Ovary (tissue), 9 donors: ENCODE measurements around the gene LRIG1. TPM values are rescaled to one million over a fixed set of nuclear protein-coding genes. Genes with fewer than 3 reads are reported as not detected.

Experiments
- DNase-seq, 5 donors: peaks; one replicate each; pipeline ENCODE4 v3.0.0-alpha.2; 2019 to 2020
- H3K27ac ChIP-seq, 2 donors: fragments of 200-600 bp; one replicate each; pipeline versions ENCODE4 v1.5.1 to v1.8.0; 2019 to 2022
- H3K27me3 ChIP-seq: fragments of 200-600 bp; one replicate; pipeline ENCODE4 v1.8.0; 2022
- H3K36me3 ChIP-seq: fragments of 200-600 bp; sonication (generic); one replicate; pipeline ENCODE4 v1.5.1; 2019
- H3K4me1 ChIP-seq: one replicate; pipeline ENCODE4 v1.8.1; 2013; ENCODE audit warnings: mild to moderate bottlenecking, moderate library complexity; ENCODE audit not compliant: insufficient read depth
- H3K4me3 ChIP-seq: fragments of 200-600 bp; sonication (generic); one replicate; pipeline ENCODE4 v1.5.1; 2017
- H3K9me3 ChIP-seq, 2 donors: fragments of 200-600 bp in 1 of 2; sonication (generic) in 1 of 2; one replicate each; pipeline versions ENCODE4 v1.5.1 to v1.8.1; 2013 to 2019; ENCODE audit warnings: mild to moderate bottlenecking in 1 of 2, moderate library complexity in 1 of 2
- EP300 ChIP-seq: sonication (generic); formaldehyde crosslinking; IDR thresholded peaks from one replicate; pipeline ENCODE4 v1.6.1; 2017; ENCODE audit warnings: antibody characterized with exemption
- POLR2A ChIP-seq: fragments of 450-650 bp; IDR thresholded peaks from one replicate; pipeline ENCODE4 v1.6.1; 2017; ENCODE audit warnings: antibody characterized with exemption, mild to moderate bottlenecking, moderate library complexity
- WGBS, 3 donors: extraction: QIAGEN DNeasy Blood & Tissue Kit in 1 of 3; methylation state at CpG; one replicate each; pipeline versions ENCODE4 v1.1.5 to v1.1.7; 2013 to 2017; 5-methylcytosine and 5-hydroxymethylcytosine counted together
- intact Hi-C, 4 donors: fragments of 100-400 bp; cut with DNase I; formaldehyde crosslinking; loops; one replicate each; pipeline versions ENCODE4 v1.11.0 to v1.15.1; 2022 to 2023
- polyA plus RNA-seq, 2 donors: library from polyadenylated mRNA; stranded (reverse); fragments of 200-250 nt in 1 of 2; fragments of 350-450 nt in 1 of 2; fragmentation: Illumina TruSeq in 1 of 2; extraction: RNeasy Lipid Tissue Mini Kit (QIAGEN cat#74804) in 1 of 2; gene quantifications; one replicate each; pipeline ENCODE4 v1.2.3, GENCODE V29; 2013 to 2014
- total RNA-seq, 7 donors: library from RNA; depleted of rRNA in 2 of 7; stranded (reverse); fragments of >200 nt in 2 of 7; fragmentation: NEBNext Ultra II Directional in 3 of 7; extraction: Animal tissue kit (Norgen Biotek cat#: 25700) in 3 of 7; gene quantifications; one replicate each; pipeline versions ENCODE4 v1.1.0 to v1.2.4, GENCODE V29; 2016 to 2023
- TF ChIP-seq, protein P1 (sequence below), 3 donors: fragments of 450-650 bp in 2 of 3; fragments of 200-600 bp in 1 of 3; IDR thresholded peaks; one replicate each; pipeline versions ENCODE4 v1.5.1 to v1.8.0; 2016 to 2022; ENCODE audit warnings: antibody characterized with exemption in 3 of 3, mild to moderate bottlenecking in 1 of 3
- donor health status: DM: no; HTN: no; CAD: no; lungs with moderate emphysema.
- donor health status: DM: no; HTN: no; CAD: no.
- donor health status: Bipolar disorder and iron deficiency.
- donor health status: DM: yes; HTN: yes; CAD: no.
- donor health status: DM: no; HTN: no; CAD: no.
- donor health status: DM: yes; HTN: yes; CAD: no.

The LRIG1 gene
- total and polyA plus RNA-seq, 9 donors, result 29.1 to 64.8 (median 42.6) TPM

DNA sequence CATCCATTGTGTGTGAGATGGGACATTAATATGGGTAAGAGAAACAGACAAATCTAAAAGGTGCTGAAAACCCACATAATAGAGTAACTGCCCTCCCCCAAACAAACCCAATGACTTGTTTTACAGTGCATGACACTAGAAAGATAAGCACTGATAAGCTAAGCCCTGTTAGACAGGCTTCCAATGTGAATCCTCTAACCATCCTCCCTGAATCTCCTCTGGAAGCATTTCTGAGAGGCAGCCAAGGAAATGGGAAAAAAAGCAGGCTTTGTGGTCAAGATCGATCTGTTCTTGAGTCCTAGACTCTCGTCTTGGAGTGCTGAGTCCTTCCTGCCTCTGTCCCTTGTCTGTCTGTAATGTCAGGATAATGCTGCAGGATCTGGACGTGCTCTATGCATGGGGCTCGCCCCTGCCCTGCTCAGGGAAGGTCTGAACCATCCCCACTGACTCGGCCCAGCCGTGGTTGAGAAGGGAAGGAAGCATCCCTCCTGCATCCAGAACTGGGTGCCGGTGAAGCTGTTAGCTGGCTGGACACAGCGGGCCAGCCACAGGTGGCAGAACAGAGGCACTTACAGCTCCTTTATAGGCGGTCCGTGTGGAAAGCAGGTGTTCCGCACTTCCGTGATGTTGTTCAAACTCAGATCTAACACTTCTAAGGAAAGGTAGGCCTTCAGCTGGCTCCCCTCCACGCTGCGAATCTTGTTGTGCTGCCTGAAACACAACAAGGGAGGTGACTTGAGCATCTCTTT, 84.1 kb downstream of the LRIG1 start:
- Histone ChIP-seq H3K27me3 (no peaks in the 10 kb centered on the region), H3K27ac (peak overlapping the region in 1 of 2 donors; percentile 39), H3K9me3 (no peaks in the 10 kb centered on the region), H3K4me1 (peaks cover 20% of the 10 kb centered on the region), H3K4me3 (no peak overlapping the region), H3K36me3 (no peaks in the 10 kb centered on the region)
- TF ChIP-seq POLR2A (no peak), EP300 (no peak)
- TF ChIP-seq, protein P1, sequence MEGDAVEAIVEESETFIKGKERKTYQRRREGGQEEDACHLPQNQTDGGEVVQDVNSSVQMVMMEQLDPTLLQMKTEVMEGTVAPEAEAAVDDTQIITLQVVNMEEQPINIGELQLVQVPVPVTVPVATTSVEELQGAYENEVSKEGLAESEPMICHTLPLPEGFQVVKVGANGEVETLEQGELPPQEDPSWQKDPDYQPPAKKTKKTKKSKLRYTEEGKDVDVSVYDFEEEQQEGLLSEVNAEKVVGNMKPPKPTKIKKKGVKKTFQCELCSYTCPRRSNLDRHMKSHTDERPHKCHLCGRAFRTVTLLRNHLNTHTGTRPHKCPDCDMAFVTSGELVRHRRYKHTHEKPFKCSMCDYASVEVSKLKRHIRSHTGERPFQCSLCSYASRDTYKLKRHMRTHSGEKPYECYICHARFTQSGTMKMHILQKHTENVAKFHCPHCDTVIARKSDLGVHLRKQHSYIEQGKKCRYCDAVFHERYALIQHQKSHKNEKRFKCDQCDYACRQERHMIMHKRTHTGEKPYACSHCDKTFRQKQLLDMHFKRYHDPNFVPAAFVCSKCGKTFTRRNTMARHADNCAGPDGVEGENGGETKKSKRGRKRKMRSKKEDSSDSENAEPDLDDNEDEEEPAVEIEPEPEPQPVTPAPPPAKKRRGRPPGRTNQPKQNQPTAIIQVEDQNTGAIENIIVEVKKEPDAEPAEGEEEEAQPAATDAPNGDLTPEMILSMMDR (IDR thresholded peaks at IDR 0.05), result no peak
- no peak for DNase-seq
- intact Hi-C loops, result loop anchor here in 2 of 4 donors (5.0 to 10.0 kb wide), 2 partner anchors 78 to 81 kb away; no protein-coding TSS in a partner anchor
- 57 to 73% (median 69%) methylated on average over 14 of the region's 14 CpGs for WGBS, 3 donors

DNA sequence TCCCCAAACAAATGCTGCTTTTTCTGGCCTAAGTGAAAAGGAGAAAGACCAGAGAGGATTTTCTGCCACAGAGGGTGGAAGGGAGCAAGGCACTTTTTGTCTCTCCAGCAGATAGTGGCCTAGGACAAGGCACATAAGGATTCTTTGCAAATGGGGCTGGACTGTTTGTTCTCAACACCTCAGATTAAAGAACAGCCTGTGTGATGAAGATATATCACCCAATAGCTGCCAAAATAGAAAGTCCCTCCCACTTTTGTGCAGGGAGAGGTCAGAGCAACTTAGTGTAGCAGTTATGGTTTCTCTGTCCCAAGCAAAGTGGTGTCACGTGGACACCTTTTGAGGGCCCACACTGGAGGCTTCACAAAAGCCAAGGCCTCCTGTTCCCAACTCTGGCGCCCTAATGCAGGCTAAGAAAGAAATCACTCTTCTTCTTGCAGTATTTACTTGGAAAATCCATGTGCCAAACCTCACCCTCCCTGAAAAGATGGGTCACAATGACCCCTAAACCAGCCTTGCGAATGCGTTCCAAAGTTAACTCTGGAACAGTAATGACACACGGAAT, 84.9 kb downstream of the LRIG1 start:
- TF ChIP-seq EP300 (no peak), POLR2A (no peak)
- TF ChIP-seq, protein P1 (IDR thresholded peaks at IDR 0.05), result no peak
- no peaks in the 10 kb centered on the region for H3K27me3 ChIP-seq
- intact Hi-C loops, result loop anchor here in 2 of 4 donors (5.0 to 10.0 kb wide), 2 partner anchors 79 to 81 kb away; no protein-coding TSS in a partner anchor
- peaks cover 20% of the 10 kb centered on the region for H3K4me1 ChIP-seq
- H3K27ac ChIP-seq, result peak overlapping the region in 1 of 2 donors; percentile 39
- H3K9me3 ChIP-seq, result no peaks in the 10 kb centered on the region
- no peak overlapping the region for H3K4me3 ChIP-seq
- no peaks in the 10 kb centered on the region for H3K36me3 ChIP-seq
- WGBS, 3 donors, result 23 to 31% (median 27%) methylated on average over 5 of the region's 5 CpGs
- DNase-seq, result peak in 1 of 5 donors; percentile 9

DNA sequence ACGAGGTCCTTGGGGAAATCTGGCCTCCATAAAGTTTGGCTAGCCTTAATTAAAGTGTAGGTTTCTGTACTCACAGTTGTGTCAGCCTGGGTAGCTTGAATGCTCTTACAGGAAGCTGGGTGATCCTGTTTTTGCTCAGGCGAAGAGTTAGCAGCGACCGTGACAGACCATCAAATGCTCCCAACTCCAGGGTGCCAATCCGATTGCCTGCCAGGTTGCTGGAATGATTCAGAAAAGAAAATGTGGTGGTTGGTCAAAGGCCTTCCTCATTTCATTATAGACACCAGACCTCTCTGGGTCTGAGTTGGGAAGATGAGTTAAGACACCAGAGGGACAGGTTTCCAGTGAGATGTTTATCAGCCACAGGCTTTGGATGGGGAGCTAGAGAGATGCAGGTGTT, 86.0 kb downstream of the LRIG1 start:
- WGBS, 3 donors, result 94 to 98% (median 97%) methylated on average over 5 of the region's 5 CpGs
- H3K4me1 ChIP-seq, result peaks cover 20% of the 10 kb centered on the region

DNA sequence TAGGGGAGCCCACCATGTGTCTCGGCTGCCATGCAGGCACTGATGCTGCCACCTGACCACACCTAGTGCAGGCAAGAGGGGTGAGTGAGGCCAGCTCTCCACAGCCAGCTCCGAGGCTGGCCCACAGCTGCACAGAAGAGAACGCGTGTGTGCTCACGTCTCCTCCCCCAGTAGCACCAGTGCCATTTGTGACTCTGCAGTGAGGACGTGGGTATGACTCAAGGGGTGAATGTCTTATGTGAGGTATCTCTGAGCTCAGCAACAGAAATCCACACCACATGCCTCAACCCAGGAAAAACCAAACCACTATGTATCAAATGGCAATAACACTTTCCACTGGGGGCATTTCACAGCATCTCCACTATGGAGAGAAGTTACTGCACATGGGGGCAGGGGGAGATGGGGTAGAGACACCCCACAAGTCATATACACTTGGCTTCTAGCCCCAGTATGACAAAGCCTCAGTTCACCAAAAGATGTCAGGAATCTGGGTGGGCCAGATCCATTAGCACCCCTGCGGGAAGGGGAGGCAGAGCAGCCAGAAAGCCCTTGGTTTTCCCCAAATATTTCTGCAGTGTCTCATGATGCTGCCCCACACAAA, 87.6 kb downstream of the LRIG1 start:
- Histone ChIP-seq H3K9me3 (no peaks in the 10 kb centered on the region), H3K36me3 (no peaks in the 10 kb centered on the region), H3K27ac (no peak overlapping the region), H3K4me1 (peaks cover 20% of the 10 kb centered on the region), H3K4me3 (no peak overlapping the region), H3K27me3 (no peaks in the 10 kb centered on the region)
- DNase-seq, result peak in 1 of 5 donors; percentile 9
- TF ChIP-seq POLR2A, result no peak
- TF ChIP-seq, protein P1 (IDR thresholded peaks at IDR 0.05), result no peak
- no peak for TF ChIP-seq EP300
- intact Hi-C loops, result loop anchor here in 1 of 4 donors (10.0 kb wide), 1 partner anchor 82 kb away; no protein-coding TSS in a partner anchor
- 88 to 91% (median 91%) methylated on average over 7 of the region's 7 CpGs for WGBS, 3 donors

More for the DNA sequence above, 86.0 kb downstream of the LRIG1 start:
- TF ChIP-seq, protein P1 (IDR thresholded peaks at IDR 0.05), result no peak
- TF ChIP-seq POLR2A (no peak), EP300 (no peak)
- Histone ChIP-seq H3K27me3 (no peaks in the 10 kb centered on the region), H3K9me3 (no peaks in the 10 kb centered on the region), H3K36me3 (no peaks in the 10 kb centered on the region), H3K27ac (no peak overlapping the region), H3K4me3 (no peak overlapping the region)
- intact Hi-C loops, result loop anchor here in 2 of 4 donors (5.0 to 10.0 kb wide), 2 partner anchors 80 to 82 kb away; no protein-coding TSS in a partner anchor
- DNase-seq, result peak in 1 of 5 donors; percentile 1
